Activated CD4-positive, alpha-beta memory T cell treated with anti-CD3 and anti-CD28 coated beads for 36 hours (primary cell): ENCODE measurements around the gene SPATA45. TPM values are rescaled to one million over a fixed set of nuclear protein-coding genes. Genes with fewer than 3 reads are reported as not detected.
"Not testable (repeated sequence)": the region's sequence is repeated elsewhere in the genome, so short reads cannot be mapped to it uniquely, and the experiment has no call there.

Experiments used
- CTCF ChIA-PET: fragments of 350-600 bp; sonication (Branson Sonifier 250); formaldehyde crosslinking; loops from one replicate; lab custom pipeline; 2021; ENCODE audit warnings: antibody characterized with exemption, inconsistent platforms; lab: Charles Lee
- POLR2A ChIA-PET: fragments of 350-600 bp; sonication (Branson Sonifier 250); formaldehyde crosslinking; loops from one replicate; lab custom pipeline; 2021; ENCODE audit warnings: antibody characterized with exemption; lab: Charles Lee
- DNase-seq: peaks from one replicate; pipeline ENCODE4 v3.0.0-alpha.2; 2020
- H3K27ac Mint-ChIP-seq: one replicate; pipeline ENCODE4 v1.8.0; 2021; ENCODE audit warnings: mixed read lengths
- H3K27me3 Mint-ChIP-seq: one replicate; pipeline ENCODE4 v1.8.0; 2021; ENCODE audit warnings: mixed read lengths
- H3K36me3 Mint-ChIP-seq: one replicate; pipeline ENCODE4 v1.8.0; 2021; ENCODE audit warnings: mixed read lengths
- H3K4me1 Mint-ChIP-seq: one replicate; pipeline ENCODE4 v1.8.0; 2021; ENCODE audit warnings: low read depth, mixed read lengths
- H3K4me3 Mint-ChIP-seq: one replicate; pipeline ENCODE4 v1.8.0; 2021; ENCODE audit warnings: mild to moderate bottlenecking, mixed read lengths
- H3K9me3 Mint-ChIP-seq: one replicate; pipeline ENCODE4 v1.8.0; 2021; ENCODE audit warnings: mixed read lengths
- intact Hi-C: fragments of 100-400 bp; cut with micrococcal nuclease; formaldehyde crosslinking; loops from one replicate; pipeline ENCODE4 v1.15.1; 2023
- total RNA-seq, 2 experiments: library from RNA; stranded (reverse); gene quantifications; one replicate each; pipeline ENCODE4 v1.2.3, GENCODE V29; 2021

The SPATA45 gene
- total RNA-seq, 2 experiments from 2014 or later: 0.51 TPM; not detected in 1

GRCh38 chr1:212858461-212859265 is 11.2 kb upstream of the SPATA45 start:
- peak; percentile 33 for DNase-seq
- ChIA-PET CTCF (interaction anchor here (0.9 to 2.2 kb wide), 2 partner anchors 136 to 403 kb away, joined by 5 to 8 read pairs; no protein-coding TSS in a partner anchor), POLR2A (interaction anchor here (0.5 to 1.6 kb wide), 9 partner anchors 21 to 524 kb away, joined by 3 to 5 read pairs (median 3); no protein-coding TSS in a partner anchor)
- Mint-ChIP-seq H3K36me3 (peaks cover 4% of the 10 kb centered on the region), H3K9me3 (no peaks in the 10 kb centered on the region), H3K4me1 (peaks cover 24% of the 10 kb centered on the region), H3K4me3 (peak overlapping the region; percentile 96), H3K27ac (peak overlapping the region; percentile 93), H3K27me3 (no peaks in the 10 kb centered on the region)
- intact Hi-C loops: loop anchor here (1.0 to 10.0 kb wide), 8 partner anchors 67 to 824 kb away; partner anchors contain the start of genes ANGEL2, DTL, INTS7 and NSL1

GRCh38 chr1:212857992-212858460 is 10.6 kb upstream of the SPATA45 start, which contains the start of gene FLVCR1:
Gene FLVCR1 (plus strand): TSS chr1:212858275. CDS start chr1:212858453, 178 bp downstream.
- intact Hi-C loops: loop anchor here (1.0 to 10.0 kb wide), 8 partner anchors 67 to 823 kb away; partner anchors contain the start of genes ANGEL2, DTL, INTS7 and NSL1
- Mint-ChIP-seq H3K36me3 (peaks cover 4% of the 10 kb centered on the region), H3K9me3 (no peaks in the 10 kb centered on the region), H3K27ac (peak within 1 kb of the TSS; percentile 93), H3K4me3 (peak within 1 kb of the TSS; percentile 96), H3K27me3 (no peaks in the 10 kb centered on the region), H3K4me1 (peaks cover 20% of the 10 kb centered on the region)
- DNase-seq: peak; percentile 98
- POLR2A ChIA-PET: interaction anchor here (0.6 to 1.6 kb wide), 9 partner anchors 20 to 187 kb away, joined by 3 to 5 read pairs (median 3); no protein-coding TSS in a partner anchor
- CTCF ChIA-PET: interaction anchor here (0.7 to 2.2 kb wide), 4 partner anchors 122 to 402 kb away, joined by 3 to 8 read pairs (median 4); no protein-coding TSS in a partner anchor

- H3K4me1 Mint-ChIP-seq: peaks cover 17% of the 10 kb centered on the region
- intact Hi-C loops: loop anchor here (5.0 to 10.0 kb wide), 5 partner anchors 96 to 822 kb away; partner anchors contain the start of genes DTL, INTS7, RPS6KC1 and VASH2
- no peaks in the 10 kb centered on the region for H3K27me3 Mint-ChIP-seq
- no peak for DNase-seq
- H3K36me3 Mint-ChIP-seq: peaks cover 12% of the 10 kb centered on the region
- H3K27ac Mint-ChIP-seq: no peak overlapping the region
- ChIA-PET POLR2A (interaction anchor here (0.6 kb wide), 1 partner anchor 12 kb away, joined by 6 read pairs; no protein-coding TSS in a partner anchor), CTCF (interaction anchor here (2.2 kb wide), 1 partner anchor 401 kb away, joined by 8 read pairs; no protein-coding TSS in a partner anchor)
- H3K4me3 Mint-ChIP-seq: peak overlapping the region; percentile 96
- H3K9me3 Mint-ChIP-seq: no peaks in the 10 kb centered on the region
Observed at GRCh38 chr1:212856755-212857154, 9.3 kb upstream of the SPATA45 start.

- no peaks in the 10 kb centered on the region for H3K27me3 Mint-ChIP-seq
- no peak for DNase-seq
- H3K4me1 Mint-ChIP-seq: peaks cover 12% of the 10 kb centered on the region
- no peak overlapping the region for H3K27ac Mint-ChIP-seq
- POLR2A ChIA-PET: no interaction called here
- no peaks in the 10 kb centered on the region for H3K9me3 Mint-ChIP-seq
- intact Hi-C loops: loop anchor here (10.0 kb wide), 1 partner anchor 819 kb away; the partner anchor contains the start of genes DTL and INTS7
- no peak overlapping the region for H3K4me3 Mint-ChIP-seq
- CTCF ChIA-PET: interaction anchor here (0.6 kb wide), 1 partner anchor 901 kb away, joined by 3 read pairs; no protein-coding TSS in a partner anchor
- peaks cover 10% of the 10 kb centered on the region for H3K36me3 Mint-ChIP-seq
Observed at GRCh38 chr1:212853658-212854057, 6.2 kb upstream of the SPATA45 start.

- Mint-ChIP-seq H3K27me3 (no peaks in the 10 kb centered on the region), H3K36me3 (peaks cover 10% of the 10 kb centered on the region), H3K27ac (no peak overlapping the region), H3K4me3 (no peak overlapping the region), H3K4me1 (peaks cover 7% of the 10 kb centered on the region), H3K9me3 (no peaks in the 10 kb centered on the region)
- ChIA-PET POLR2A (no interaction called here), CTCF (no interaction called here)
- no peak for DNase-seq
- intact Hi-C loops: loop anchor here (10.0 kb wide), 1 partner anchor 817 kb away; the partner anchor contains the start of genes DTL and INTS7
Observed at GRCh38 chr1:212852105-212852688, 4.7 kb upstream of the SPATA45 start.

GRCh38 chr1:212844521-212844920 is 2.9 kb downstream of the SPATA45 start:
- H3K9me3 Mint-ChIP-seq, H3K27me3 Mint-ChIP-seq, H3K27ac Mint-ChIP-seq, H3K4me3 Mint-ChIP-seq, CTCF ChIA-PET, intact Hi-C loops, H3K4me1 Mint-ChIP-seq, DNase-seq, H3K36me3 Mint-ChIP-seq: not testable (repeated sequence)
- POLR2A ChIA-PET: interaction anchor here (0.6 kb wide), 1 partner anchor 52 kb away, joined by 3 read pairs; no protein-coding TSS in a partner anchor

- H3K9me3 Mint-ChIP-seq: no peaks in the 10 kb centered on the region
- CTCF ChIA-PET: interaction anchor here (2.5 kb wide), 1 partner anchor 382 kb away, joined by 6 read pairs; no protein-coding TSS in a partner anchor
- no peak overlapping the region for H3K27ac Mint-ChIP-seq
- H3K4me1 Mint-ChIP-seq: peaks cover 7% of the 10 kb centered on the region
- POLR2A ChIA-PET: interaction anchor here (1.1 kb wide), 1 partner anchor 20 kb away, joined by 4 read pairs; the partner anchor contains the start of gene FLVCR1
- H3K4me3 Mint-ChIP-seq: no peak overlapping the region
- no peaks in the 10 kb centered on the region for H3K27me3 Mint-ChIP-seq
- H3K36me3 Mint-ChIP-seq: no peaks in the 10 kb centered on the region
- DNase-seq: no peak
- intact Hi-C loops: no loop called here
Observed at GRCh38 chr1:212838145-212838544, 9.3 kb downstream of the SPATA45 start.

- H3K9me3 Mint-ChIP-seq, intact Hi-C loops, H3K4me1 Mint-ChIP-seq, H3K36me3 Mint-ChIP-seq, H3K27me3 Mint-ChIP-seq, H3K4me3 Mint-ChIP-seq, H3K27ac Mint-ChIP-seq: not testable (repeated sequence)
- DNase-seq: peak; percentile 50
- ChIA-PET CTCF (interaction anchor here (0.6 kb wide), 1 partner anchor 163 kb away, joined by 3 read pairs; no protein-coding TSS in a partner anchor), POLR2A (interaction anchor here (0.6 to 1.6 kb wide), 2 partner anchors 24 to 107 kb away, joined by 3 to 4 read pairs; partner anchors contain the start of gene FLVCR1)
Observed at GRCh38 chr1:212833211-212834207, 13.9 kb downstream of the SPATA45 start.

- Mint-ChIP-seq H3K4me1 (peaks cover 2% of the 10 kb centered on the region), H3K27ac (no peak overlapping the region), H3K27me3 (peaks cover 3% of the 10 kb centered on the region), H3K4me3 (no peak overlapping the region), H3K36me3 (peaks cover 10% of the 10 kb centered on the region), H3K9me3 (peaks cover 23% of the 10 kb centered on the region)
- no peak for DNase-seq
- intact Hi-C loops: no loop called here
- ChIA-PET CTCF (interaction anchor here (1.0 kb wide), 1 partner anchor 371 kb away, joined by 4 read pairs; no protein-coding TSS in a partner anchor), POLR2A (interaction anchor here (0.7 kb wide), 1 partner anchor 650 kb away, joined by 5 read pairs; no protein-coding TSS in a partner anchor)
Observed at GRCh38 chr1:212828395-212828794, 19.1 kb downstream of the SPATA45 start.

GRCh38 chr1:212827831-212828278 is 19.6 kb downstream of the SPATA45 start:
- POLR2A ChIA-PET: no interaction called here
- peaks cover 23% of the 10 kb centered on the region for H3K9me3 Mint-ChIP-seq
- CTCF ChIA-PET: interaction anchor here (1.0 to 1.9 kb wide), 2 partner anchors 13 to 370 kb away, joined by 4 to 5 read pairs; no protein-coding TSS in a partner anchor

More at GRCh38 chr1:212827831-212828278, 19.6 kb downstream of the SPATA45 start:
- Mint-ChIP-seq H3K4me1 (peaks cover 2% of the 10 kb centered on the region), H3K36me3 (peaks cover 10% of the 10 kb centered on the region), H3K4me3 (no peak overlapping the region), H3K27ac (no peak overlapping the region), H3K27me3 (peaks cover 3% of the 10 kb centered on the region)
- DNase-seq: no peak
- intact Hi-C loops: no loop called here
